Uterus (tissue), 4 donors: ENCODE results near the gene FBXL13. TPM values are rescaled to one million over a fixed set of nuclear protein-coding genes. Genes with fewer than 3 reads are reported as not detected.

Experiments used
- DNase-seq, 2 donors: peaks; one replicate each; pipeline ENCODE4 v3.0.0-alpha.2; 2019 to 2020
- H3K27ac ChIP-seq, 2 donors: fragments of 200-600 bp; sonication (generic); 1 replicate in 1 of 2; 2 replicates in 1 of 2; pipeline ENCODE4 v1.5.1; 2016 to 2018
- H3K27me3 ChIP-seq, 2 donors: fragments of 200-600 bp; sonication (generic); one replicate each; pipeline ENCODE4 v1.5.1; 2018 to 2019; ENCODE audit warnings: control low read depth in 1 of 2
- H3K36me3 ChIP-seq, 2 donors: fragments of 200-600 bp; sonication (generic); one replicate each; pipeline ENCODE4 v1.5.1; 2019; ENCODE audit warnings: control low read depth in 1 of 2
- H3K4me1 ChIP-seq, 2 donors: fragments of 200-600 bp; sonication (generic); one replicate each; pipeline ENCODE4 v1.5.1; 2018 to 2019; ENCODE audit warnings: control low read depth in 1 of 2
- H3K4me3 ChIP-seq, 2 donors: fragments of 200-600 bp; sonication (generic); 1 replicate in 1 of 2; 2 replicates in 1 of 2; pipeline ENCODE4 v1.5.1; 2018 to 2019; ENCODE audit warnings: mild to moderate bottlenecking in 1 of 2
- H3K9me3 ChIP-seq, 2 donors: fragments of 200-600 bp; sonication (generic); one replicate each; pipeline ENCODE4 v1.5.1; 2019; ENCODE audit warnings: control low read depth in 1 of 2
- CTCF ChIP-seq, 4 experiments: fragments of 200-600 bp in 2 of 4; fragments of 450-650 bp in 2 of 4; sonication (generic) in 2 of 4; IDR thresholded peaks; one replicate each; pipeline ENCODE4 v1.5.1; 2016 to 2019; ENCODE audit warnings: antibody characterized with exemption in 4 of 4, mild to moderate bottlenecking in 2 of 4, moderate library complexity in 1 of 4
- POLR2A ChIP-seq, 2 donors: fragments of 450-650 bp; IDR thresholded peaks; one replicate each; pipeline ENCODE4 v1.6.1; 2016; ENCODE audit warnings: antibody characterized with exemption in 2 of 2, mild to moderate bottlenecking in 1 of 2, moderate library complexity in 1 of 2
- intact Hi-C: fragments of 100-400 bp; cut with DNase I; formaldehyde crosslinking; loops from one replicate; pipeline ENCODE4 v1.15.1; 2023; ENCODE audit warnings: low total_unique reads
- total RNA-seq, 4 donors: library from RNA; depleted of rRNA in 3 of 4; stranded (reverse); fragments of >200 nt in 3 of 4; gene quantifications; one replicate each; pipeline versions ENCODE4 v1.1.0 to v1.2.4, GENCODE V29; 2014 to 2023
- donor health status: DM: yes; HTN: yes; CAD: no.

FBXL13 gene
- total RNA-seq, 4 donors from 2014 or later, result 1.2 to 12.9 (median 5.5) TPM

- H3K4me3 ChIP-seq, result no peak overlapping the region
- no peaks in the 10 kb centered on the region for H3K27me3 ChIP-seq
- H3K9me3 ChIP-seq, result no peaks in the 10 kb centered on the region
- no peaks in the 10 kb centered on the region for H3K4me1 ChIP-seq
- H3K36me3 ChIP-seq, result no peaks in the 10 kb centered on the region
- H3K27ac ChIP-seq, result no peak overlapping the region
- DNase-seq, result no peak
- TF ChIP-seq POLR2A (IDR thresholded peaks at IDR 0.05) (no peak), CTCF (IDR thresholded peaks at IDR 0.05) (no peak)
- intact Hi-C loops, result no loop called here
Observed at GRCh38 chr7:103119791-103120291, 45.2 kb upstream of the FBXL13 start.

GRCh38 chr7:103117465-103117864 lies 42.9 kb upstream of the FBXL13 start:
- Histone ChIP-seq H3K27ac (no peak overlapping the region), H3K9me3 (no peaks in the 10 kb centered on the region), H3K4me1 (no peaks in the 10 kb centered on the region), H3K27me3 (no peaks in the 10 kb centered on the region), H3K4me3 (no peak overlapping the region), H3K36me3 (no peaks in the 10 kb centered on the region)
- TF ChIP-seq POLR2A (IDR thresholded peaks at IDR 0.05), result no peak
- TF ChIP-seq CTCF (IDR thresholded peaks at IDR 0.05), result no peak
- intact Hi-C loops, result no loop called here
- no peak for DNase-seq

GRCh38 chr7:103116991-103117390 lies 42.4 kb upstream of the FBXL13 start:
- no peak overlapping the region for H3K4me3 ChIP-seq
- no peaks in the 10 kb centered on the region for H3K4me1 ChIP-seq
- no peaks in the 10 kb centered on the region for H3K27me3 ChIP-seq
- no peaks in the 10 kb centered on the region for H3K9me3 ChIP-seq
- no peaks in the 10 kb centered on the region for H3K36me3 ChIP-seq
- DNase-seq, result no peak
- no peak overlapping the region for H3K27ac ChIP-seq
- TF ChIP-seq CTCF (IDR thresholded peaks at IDR 0.05), result no peak
- no peak for TF ChIP-seq POLR2A (IDR thresholded peaks at IDR 0.05)
- intact Hi-C loops, result no loop called here

- intact Hi-C loops, result no loop called here
Observed at GRCh38 chr7:103116511-103116910, 41.9 kb upstream of the FBXL13 start.

GRCh38 chr7:103115771-103116170 lies 41.2 kb upstream of the FBXL13 start:
- intact Hi-C loops, result no loop called here
- DNase-seq, result no peak
- TF ChIP-seq CTCF (IDR thresholded peaks at IDR 0.05), result no peak
- TF ChIP-seq POLR2A (IDR thresholded peaks at IDR 0.05), result no peak
- Histone ChIP-seq H3K4me3 (no peak overlapping the region), H3K27me3 (no peaks in the 10 kb centered on the region), H3K4me1 (no peaks in the 10 kb centered on the region), H3K36me3 (no peaks in the 10 kb centered on the region), H3K27ac (no peak overlapping the region), H3K9me3 (no peaks in the 10 kb centered on the region)

More at GRCh38 chr7:103116511-103116910, 41.9 kb upstream of the FBXL13 start:
- H3K27ac ChIP-seq, result no peak overlapping the region
- no peak overlapping the region for H3K4me3 ChIP-seq
- TF ChIP-seq POLR2A (IDR thresholded peaks at IDR 0.05) (no peak), CTCF (IDR thresholded peaks at IDR 0.05) (no peak)
- no peak for DNase-seq
- H3K36me3 ChIP-seq, result no peaks in the 10 kb centered on the region
- no peaks in the 10 kb centered on the region for H3K4me1 ChIP-seq
- H3K27me3 ChIP-seq, result no peaks in the 10 kb centered on the region
- no peaks in the 10 kb centered on the region for H3K9me3 ChIP-seq
